GM12865 (cell line): ENCODE results near the gene TEX29.

Source experiments
- DNase-seq: peaks from one replicate; pipeline ENCODE4 v3.0.0; 2010; ENCODE audit warnings: low read depth
- H3K4me3 ChIP-seq: 2 replicates; pipeline ENCODE4 v1.5.1; 2011; ENCODE audit warnings: mild to moderate bottlenecking, low read depth, low read length, control low read depth
- CTCF ChIP-seq: IDR thresholded peaks from 2 replicates; pipeline ENCODE4 v1.5.1; 2011; ENCODE audit warnings: low read length, control low read depth, low read depth, inconsistent platforms; ENCODE audit not compliant: insufficient read depth; ENCODE audit errors: missing control alignments

TEX29 gene

GRCh38 chr13:111346101-111346680 lies 25.7 kb downstream of the TEX29 start:
- no peak for TF ChIP-seq CTCF
- DNase-seq = no peak
- H3K4me3 ChIP-seq = no peak overlapping the region

- no peak for DNase-seq
- H3K4me3 ChIP-seq = no peak overlapping the region
These were observed 27.0 kb downstream of the TEX29 start for GRCh38 chr13:111347438-111347837.

GRCh38 chr13:111353508-111353907 lies 33.1 kb downstream of the TEX29 start:
- no peak for DNase-seq
- TF ChIP-seq CTCF = no peak
- H3K4me3 ChIP-seq = no peak overlapping the region

More at GRCh38 chr13:111347438-111347837, 27.0 kb downstream of the TEX29 start:
- no peak for TF ChIP-seq CTCF

- H3K4me3 ChIP-seq = no peak overlapping the region
- TF ChIP-seq CTCF = no peak
- no peak for DNase-seq
These were observed 34.3 kb downstream of the TEX29 start for GRCh38 chr13:111354789-111355188.

DNA sequence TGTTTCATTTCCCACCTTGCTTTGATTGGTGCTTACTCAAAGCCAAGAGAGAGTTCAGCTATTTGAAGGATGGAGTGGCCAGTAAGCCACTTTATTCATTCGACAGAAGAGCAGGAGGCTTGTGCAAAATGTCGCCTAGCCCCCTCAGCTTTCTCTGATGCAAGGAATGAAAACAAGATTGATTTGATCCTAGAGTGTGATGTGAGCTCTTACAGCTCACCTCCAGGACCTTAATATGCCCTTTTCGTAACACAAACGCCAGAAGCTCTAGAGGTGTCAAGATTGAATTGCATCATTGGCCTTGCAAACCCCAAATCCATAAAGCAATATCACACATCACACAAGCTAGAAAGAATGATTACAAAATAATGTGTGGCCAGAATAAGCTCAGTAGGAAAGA lies 36.4 kb downstream of the TEX29 start:
- TF ChIP-seq CTCF = no peak
- DNase-seq = no peak
- no peak overlapping the region for H3K4me3 ChIP-seq

GRCh38 chr13:111359237-111359915 lies 38.9 kb downstream of the TEX29 start:
- no peak for DNase-seq
- no peak for TF ChIP-seq CTCF
- H3K4me3 ChIP-seq = no peak overlapping the region

- DNase-seq = no peak
- no peak for TF ChIP-seq CTCF
- no peak overlapping the region for H3K4me3 ChIP-seq
These were observed 39.5 kb downstream of the TEX29 start for GRCh38 chr13:111359930-111360329.
